GM21526 (cell line): ENCODE data around the gene TCEAL9.
"Not testable (repeated sequence)": the region's sequence is repeated elsewhere in the genome, so short reads cannot be mapped to it uniquely, and the experiment has no call there.

Experiments used
- ATAC-seq: cut with Tn5 transposase; IDR thresholded peaks from one replicate; pipeline ENCODE4 v1.9.1; 2021; ENCODE audit warnings: moderate library complexity; ENCODE audit not compliant: unreplicated experiment, low FRiP score

Gene TCEAL9

DNA sequence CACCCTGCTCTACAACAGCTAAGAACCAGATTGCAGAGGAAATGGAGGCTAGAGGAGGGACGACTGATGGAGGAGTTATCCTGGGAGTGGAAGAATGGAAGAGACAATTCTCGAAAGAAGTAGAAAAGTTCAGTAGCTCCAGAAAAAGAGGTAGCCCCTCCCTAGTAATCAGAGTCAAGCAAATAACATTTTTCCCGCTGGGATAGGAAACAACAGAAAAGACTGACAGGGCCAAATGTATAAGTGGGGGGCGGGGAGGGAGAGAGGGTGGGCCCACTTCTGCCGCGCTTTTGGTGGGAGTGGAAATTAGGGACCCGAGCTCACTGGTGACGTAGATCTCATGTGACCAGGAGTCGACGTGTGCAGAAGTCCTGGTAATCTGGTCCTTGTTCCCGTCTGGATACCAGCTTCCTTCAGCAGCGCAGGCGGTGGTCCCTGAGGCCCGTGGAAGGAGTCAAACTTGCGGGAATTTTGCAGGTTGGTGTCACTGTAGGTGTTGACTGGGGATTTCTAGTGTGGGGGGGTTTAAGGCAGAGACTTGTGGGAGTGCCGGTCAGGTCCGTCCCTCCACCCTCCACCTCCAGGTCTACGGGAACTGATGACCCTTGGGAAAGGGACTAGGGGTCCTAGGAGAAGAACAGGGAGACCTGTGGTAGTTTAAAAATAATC lies at the start of gene TCEAL9:
TCEAL9 (plus strand) TSS at position 377 of the 669 bp plus-strand sequence. CDS start 1,179 bp downstream, outside the sequence.
- ATAC-seq, result no peak

- ATAC-seq, result no peak
Measured at GRCh38 chrX:103309860-103310554, 46.3 kb upstream of the TCEAL9 start.

DNA sequence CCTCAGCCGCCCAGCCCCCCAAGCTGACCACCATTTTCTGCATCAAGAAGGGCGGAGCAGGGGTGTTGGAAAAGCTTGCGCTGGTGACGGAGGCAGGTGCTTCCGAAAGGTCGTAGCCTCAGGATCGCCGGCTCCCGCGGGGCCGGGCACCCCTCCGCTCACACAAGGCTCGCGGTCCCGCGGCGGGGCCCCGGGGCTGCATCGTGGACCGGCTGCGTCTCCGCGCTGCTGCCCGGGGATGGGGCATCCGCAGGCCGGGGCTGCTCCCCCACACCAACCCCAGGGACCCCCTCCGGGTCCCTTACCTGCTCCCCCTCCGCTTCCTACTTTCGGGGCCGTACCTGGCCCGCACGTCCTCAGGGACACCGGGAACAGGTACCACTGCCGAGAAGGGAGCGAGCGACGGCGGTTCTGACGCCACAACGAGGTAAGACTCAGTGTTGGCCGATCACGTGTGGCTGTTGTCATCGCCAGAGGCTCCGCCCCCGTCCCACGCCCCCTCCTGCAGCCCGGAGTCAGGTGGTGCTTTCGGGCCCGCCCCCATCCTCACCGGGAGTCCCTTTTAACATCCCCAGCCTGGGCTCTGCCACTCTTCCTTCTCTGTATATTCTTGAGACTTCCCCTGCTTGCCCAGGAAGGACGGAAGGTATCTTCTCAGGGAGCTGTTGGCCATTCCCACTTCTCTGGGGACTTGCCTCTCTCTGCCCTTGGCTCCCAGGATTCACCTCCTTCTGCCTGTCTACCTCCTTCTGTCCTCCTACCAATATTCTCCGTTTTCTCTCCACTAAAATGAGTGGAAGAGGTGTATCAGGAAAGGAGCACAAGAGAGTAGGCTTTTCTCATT lies 45.5 kb upstream of the TCEAL9 start, which contains the start of gene BEX2:
BEX2 (minus strand) TSS at position 436 of the 844 bp plus-strand sequence. CDS start 1,014 bp downstream, outside the sequence.
- peak; percentile 99 for ATAC-seq

- ATAC-seq, result no peak
Measured at GRCh38 chrX:103311399-103311780, 44.9 kb upstream of the TCEAL9 start.

DNA sequence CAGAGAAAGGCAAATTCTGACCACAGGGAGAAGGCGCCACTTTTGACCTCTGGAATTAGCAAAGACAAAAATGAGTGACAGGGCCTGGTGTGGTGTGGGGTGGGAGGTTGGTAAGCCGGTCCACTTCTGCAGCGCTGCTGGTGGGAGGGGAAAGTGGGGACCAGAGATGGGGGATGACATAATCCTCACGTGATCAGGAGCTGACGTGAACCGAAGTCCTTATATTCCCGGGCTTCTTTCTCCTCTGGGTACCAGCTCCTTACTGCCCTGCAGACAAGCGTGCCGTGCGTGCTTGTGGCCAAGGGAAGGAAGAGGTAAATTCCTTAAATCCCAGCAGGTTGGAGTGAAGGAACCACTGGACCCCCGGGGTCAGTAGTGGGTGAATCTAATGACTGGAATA lies 26.3 kb upstream of the TCEAL9 start, which contains the start of gene TCEAL7:
TCEAL7 (plus strand) TSS at position 249 of the 400 bp plus-strand sequence. CDS start 1,165 bp downstream, outside the sequence.
- ATAC-seq, result no peak

DNA sequence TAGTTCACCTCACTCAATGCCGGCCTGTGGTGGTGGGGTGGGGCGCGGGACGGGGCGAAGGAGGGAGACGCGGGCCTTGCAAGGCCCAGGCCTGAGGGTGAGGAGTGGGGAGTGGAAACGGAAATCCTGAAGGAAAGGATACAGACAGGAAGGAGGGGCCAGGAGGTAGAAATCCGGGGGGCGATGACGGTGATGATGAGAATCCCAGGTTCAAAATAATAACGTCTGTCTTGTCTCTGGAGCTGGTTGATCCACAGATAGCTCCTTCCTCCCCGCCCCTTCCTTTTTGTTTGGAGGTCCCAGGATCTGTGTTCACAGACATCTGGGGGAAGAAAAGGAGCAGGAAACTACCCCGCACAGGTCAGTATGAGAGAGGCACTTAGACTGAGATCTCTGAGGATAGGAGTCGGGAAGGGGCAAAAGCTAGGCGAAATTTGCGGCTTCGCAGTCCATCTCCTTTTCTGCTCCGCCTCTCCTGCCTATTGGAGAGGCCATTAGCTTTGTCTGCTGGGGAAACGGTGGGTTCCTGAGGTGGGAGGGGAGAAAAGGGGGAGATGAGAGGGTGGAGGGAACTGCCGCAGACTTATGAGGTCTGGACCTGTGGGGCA lies 25.5 kb upstream of the TCEAL9 start:
- ATAC-seq, result no peak

- ATAC-seq, result no peak
Measured at GRCh38 chrX:103338663-103339062, 17.6 kb upstream of the TCEAL9 start.

- peak; percentile 76 for ATAC-seq
Measured at GRCh38 chrX:103343105-103343504, 13.2 kb upstream of the TCEAL9 start.

DNA sequence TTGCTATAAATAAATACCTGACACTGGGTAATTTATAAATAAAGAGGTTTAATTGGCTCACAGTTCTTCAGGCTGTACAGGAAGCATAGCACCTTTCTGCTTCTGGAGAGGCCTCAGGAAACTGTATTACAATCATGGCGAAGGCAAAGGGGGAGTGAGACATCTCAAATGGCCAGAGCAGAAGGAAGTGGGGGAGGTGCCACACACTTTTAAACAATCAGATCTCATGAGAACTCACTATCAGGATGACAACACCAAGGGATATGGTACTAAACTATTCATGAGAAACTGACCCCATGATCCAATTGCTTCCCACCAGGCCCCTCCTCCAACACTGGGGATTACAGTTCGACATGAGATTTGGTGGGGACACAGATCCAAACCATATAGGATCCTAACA lies 11.7 kb upstream of the TCEAL9 start:
- no peak for ATAC-seq

- ATAC-seq, result no peak
Measured at GRCh38 chrX:103347682-103348397, 8.5 kb upstream of the TCEAL9 start.

GRCh38 chrX:103356858-103357257 lies 552 bp downstream of the TCEAL9 start:
- ATAC-seq, result no peak

DNA sequence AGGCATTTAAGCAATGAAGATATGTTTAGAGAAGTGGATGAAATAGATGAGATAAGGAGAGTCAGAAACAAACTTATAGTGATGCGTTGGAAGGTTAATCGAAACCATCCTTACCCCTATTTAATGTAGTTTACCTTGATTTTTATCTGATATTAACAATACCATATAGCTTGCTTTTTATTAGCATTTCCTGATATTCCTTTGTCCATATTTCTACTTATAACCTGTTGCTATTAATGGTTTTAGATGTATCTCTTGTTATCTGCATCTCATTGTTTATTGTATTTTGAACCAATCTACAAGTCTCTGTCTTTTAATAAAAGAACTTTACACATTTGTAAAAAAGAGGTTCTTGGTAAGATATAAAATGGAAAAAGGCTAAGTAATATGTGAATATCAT lies 1.6 kb downstream of the TCEAL9 start:
- ATAC-seq, result no peak

GRCh38 chrX:103359605-103360004 lies 3.3 kb downstream of the TCEAL9 start:
- ATAC-seq, result not testable (repeated sequence)

- ATAC-seq, result no peak
Measured at GRCh38 chrX:103360092-103360491, 3.8 kb downstream of the TCEAL9 start.

GRCh38 chrX:103360916-103361315 lies 4.6 kb downstream of the TCEAL9 start:
- no peak for ATAC-seq

DNA sequence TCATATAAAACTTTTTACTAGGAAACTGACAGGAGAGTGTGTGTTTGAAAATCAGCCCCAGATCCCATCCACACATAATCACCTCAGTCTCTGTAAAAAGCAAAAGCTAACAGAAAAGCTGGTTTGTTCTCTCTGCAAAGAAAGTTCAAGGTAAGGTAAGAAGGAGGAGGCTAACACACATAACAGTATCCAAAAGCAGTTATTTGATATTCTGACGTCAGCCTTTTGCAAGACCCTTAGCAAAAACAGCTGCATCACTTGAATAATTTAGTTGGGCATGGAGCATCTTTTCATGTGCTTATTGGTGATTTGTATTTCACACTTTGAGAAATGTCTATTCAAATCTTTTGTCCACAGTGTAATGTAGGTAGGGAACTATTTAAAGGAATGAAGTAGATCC lies 5.5 kb downstream of the TCEAL9 start:
- ATAC-seq, result no peak

GRCh38 chrX:103362474-103362873 lies 6.2 kb downstream of the TCEAL9 start:
- no peak for ATAC-seq

GRCh38 chrX:103363046-103363445 lies 6.7 kb downstream of the TCEAL9 start:
- ATAC-seq, result no peak

DNA sequence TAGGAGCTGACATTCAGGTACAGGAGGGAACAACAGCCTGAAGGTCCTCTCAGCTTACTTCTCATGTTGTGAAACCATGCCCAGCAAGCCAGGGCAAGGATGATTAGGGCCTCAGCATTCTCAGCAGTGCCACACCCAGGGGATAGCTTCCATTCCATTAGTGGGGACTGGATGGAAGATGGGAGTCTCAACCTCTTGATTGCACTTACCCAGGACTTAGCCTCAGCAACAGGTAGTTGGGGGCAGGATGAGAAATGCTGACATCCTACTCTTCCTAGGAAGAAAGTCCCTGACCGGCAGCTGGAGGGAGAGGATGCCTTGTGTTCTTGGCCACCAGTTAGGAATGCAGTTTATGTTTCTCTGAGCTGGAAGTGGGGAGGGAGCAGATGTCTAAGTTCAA lies 11.2 kb downstream of the TCEAL9 start:
- no peak for ATAC-seq

GRCh38 chrX:103369479-103369878 lies 13.2 kb downstream of the TCEAL9 start:
- ATAC-seq, result no peak
